GM12878 (cell line): ENCODE data around the gene OR13J1. TPM values are rescaled to one million over a fixed set of nuclear protein-coding genes. Genes with fewer than 3 reads are reported as not detected.

Source experiments
- ATAC-seq: fragments of 200-7000 bp; cut with Tn5 transposase; 3 replicates; pipeline ENCODE4 v1.9.1; 2020; ENCODE audit warnings: mild to moderate bottlenecking, moderate library complexity
- BruUV-seq: library from RNA; stranded (reverse); fragments of 400-500 nt; replicated peaks from 2 replicates; lab custom pipeline; 2021; lab: Mats Ljungman, UMichigan
- CTCF ChIA-PET: fragments of 300-600 bp; sonication (Branson Sonifier 250); formaldehyde crosslinking; extraction: SDS; loops from one replicate; lab custom pipeline; 2021; ENCODE audit warnings: inconsistent platforms; lab: Yijun Ruan, JAX
- POLR2A ChIA-PET: fragments of 350-600 bp; formaldehyde crosslinking; extraction: SDS; loops from one replicate; lab custom pipeline; 2021; ENCODE audit warnings: inconsistent platforms; lab: Charles Lee
- RAD21 ChIA-PET: fragments of 300-600 bp; sonication (Branson Sonifier 250); formaldehyde crosslinking; loops from one replicate; lab custom pipeline; 2023; ENCODE audit warnings: antibody characterized with exemption; ENCODE audit not compliant: unreplicated experiment; lab: Charles Lee
- SMC1A ChIA-PET: fragments of 300-600 bp; sonication (Branson Sonifier 250); formaldehyde crosslinking; loops from one replicate; lab custom pipeline; 2023; ENCODE audit not compliant: unreplicated experiment, uncharacterized antibody; lab: Charles Lee
- DNase-seq: peaks from one replicate; pipeline ENCODE4 v3.0.0-alpha.2; 2011; ENCODE audit warnings: low read depth, low spot score
- FAIRE-seq: peaks from 3 replicates; lab custom pipeline; 2011; peaks lifted over from hg19 to GRCh38; lab: Jason Lieb, UNC
- H2AFZ ChIP-seq: 2 replicates; pipeline ENCODE4 v1.6.0; 2011; ENCODE audit warnings: low read depth, low read length, control low read depth; ENCODE audit not compliant: control insufficient read depth
- H3K27ac ChIP-seq: 2 replicates; pipeline ENCODE4 v1.5.1; 2011; ENCODE audit warnings: control low read depth; ENCODE audit not compliant: control insufficient read depth, insufficient read depth
- H3K27me3 ChIP-seq, 2 experiments: replicated peaks in 1 of 2; 2 replicates each; pipeline versions ENCODE4 v1.6.0 to v1.6.1; 2011; ENCODE audit warnings: low read length in 1 of 2; ENCODE audit not compliant: control insufficient read depth in 2 of 2, insufficient read depth in 2 of 2
- H3K36me3 ChIP-seq, 2 experiments: 2 replicates each; pipeline ENCODE4 v1.5.1; 2011; ENCODE audit warnings: low read length in 1 of 2; ENCODE audit not compliant: control insufficient read depth in 2 of 2, insufficient read depth in 2 of 2
- H3K4me1 ChIP-seq: 2 replicates; pipeline ENCODE4 v1.6.1; 2011; ENCODE audit warnings: mild to moderate bottlenecking, low read length, moderate library complexity, mixed read lengths; ENCODE audit not compliant: control insufficient read depth, insufficient read depth
- H3K4me2 ChIP-seq: 2 replicates; pipeline ENCODE4 v1.6.0; 2011; ENCODE audit warnings: control low read depth; ENCODE audit not compliant: control insufficient read depth, insufficient read depth
- H3K4me3 ChIP-seq: fragments of 200-600 bp; sonication (generic); 2 replicates; pipeline ENCODE4 v1.5.1; 2016
- H3K79me2 ChIP-seq: 2 replicates; pipeline ENCODE4 v1.6.0; 2011; ENCODE audit warnings: low read length; ENCODE audit not compliant: control insufficient read depth, insufficient read depth
- H3K9ac ChIP-seq: 2 replicates; pipeline ENCODE4 v1.8.0; 2011; ENCODE audit warnings: low read length, control low read depth, mixed read lengths; ENCODE audit not compliant: control insufficient read depth, insufficient read depth
- H3K9me3 ChIP-seq: replicated peaks from 3 replicates; pipeline ENCODE4 v1.5.1; 2011; ENCODE audit warnings: mild to moderate bottlenecking, low read length; ENCODE audit not compliant: control insufficient read depth, insufficient read depth
- H4K20me1 ChIP-seq: 2 replicates; pipeline ENCODE4 v1.6.0; 2011; ENCODE audit not compliant: control insufficient read depth, insufficient read depth
- ASH2L ChIP-seq: fragments of 300-600, 200-600 bp; sonication (generic); IDR thresholded peaks from 2 replicates; pipeline ENCODE4 v1.6.1; 2017; ENCODE audit warnings: low read depth, mild to moderate bottlenecking, borderline replicate concordance
- BRCA1 ChIP-seq: IDR thresholded peaks from 2 replicates; pipeline ENCODE4 v1.6.1; 2011; ENCODE audit warnings: low read depth, low read length, improper control_type of control experiment
- E4F1 ChIP-seq: fragments of 450-650 bp; IDR thresholded peaks from 2 replicates; pipeline ENCODE4 v1.6.1; 2018; ENCODE audit warnings: borderline replicate concordance, mild to moderate bottlenecking; ENCODE audit not compliant: partially characterized antibody
- ETV6 ChIP-seq, 2 experiments: fragments of 450-650 bp in 1 of 2; IDR thresholded peaks in 1 of 2; conservative IDR thresholded peaks in 1 of 2; 2 replicates each; pipeline ENCODE4 v1.6.1; 2014; ENCODE audit warnings: antibody characterized with exemption in 1 of 2, borderline replicate concordance in 1 of 2, low read depth in 1 of 2, mild to moderate bottlenecking in 1 of 2, moderate library complexity in 1 of 2
- FOXM1 ChIP-seq: IDR thresholded peaks from 2 replicates; pipeline ENCODE4 v1.6.1; 2012; ENCODE audit warnings: low read depth, mild to moderate bottlenecking, inconsistent platforms, low read length, moderate library complexity
- IKZF2 ChIP-seq, 2 experiments: fragments of 450-650 bp; IDR thresholded peaks; 2 replicates each; pipeline ENCODE4 v1.6.1; 2017; ENCODE audit warnings: mild to moderate bottlenecking in 2 of 2, moderate library complexity in 2 of 2
- JUNB ChIP-seq: IDR thresholded peaks from 2 replicates; pipeline ENCODE4 v1.6.1; 2016; ENCODE audit warnings: antibody characterized with exemption, mild to moderate bottlenecking
- MEF2A ChIP-seq: IDR thresholded peaks from 2 replicates; pipeline ENCODE4 v1.6.1; 2011; ENCODE audit warnings: low read depth, mild to moderate bottlenecking, low read length, moderate library complexity; ENCODE audit not compliant: insufficient read depth
- NKRF ChIP-seq: fragments of 450-650 bp; conservative IDR thresholded peaks from 2 replicates; pipeline ENCODE4 v1.6.1; 2017; ENCODE audit warnings: mild to moderate bottlenecking, moderate library complexity
- RELB ChIP-seq: fragments of 450-650 bp; IDR thresholded peaks from 2 replicates; pipeline ENCODE4 v1.6.1; 2017; ENCODE audit warnings: low read depth, mild to moderate bottlenecking, moderate library complexity
- TCF3 ChIP-seq: IDR thresholded peaks from 2 replicates; pipeline ENCODE4 v1.6.1; 2012; ENCODE audit warnings: low read depth, mild to moderate bottlenecking, low read length, borderline replicate concordance; ENCODE audit not compliant: insufficient read depth
- YBX1 ChIP-seq: fragments of 450-650 bp; IDR thresholded peaks from 2 replicates; pipeline ENCODE4 v1.6.1; 2016; ENCODE audit warnings: antibody characterized with exemption
- WGBS: methylation state at CpG from one replicate; pipeline ENCODE4 v1.1.6; 2016; ENCODE audit warnings: low lambda C conversion rate; ENCODE audit not compliant: insufficient replicate concordance, insufficient coverage; ENCODE audit errors: missing lambda C conversion rate; 5-methylcytosine and 5-hydroxymethylcytosine counted together
- in situ Hi-C: fragments of 300-500 bp; cut with MboI; formaldehyde crosslinking; loops from 9 replicates; pipeline ENCODE4 v1.14.3; 2018; ENCODE audit warnings: mixed read lengths
- intact Hi-C: fragments of 100-400 bp; cut with micrococcal nuclease; formaldehyde crosslinking; loops from one replicate; pipeline ENCODE4 v1.14.2; 2022; ENCODE audit not compliant: unreplicated experiment
- polyA plus RNA-seq, 11 experiments: library from polyadenylated mRNA; depleted of rRNA in 4 of 11; unstranded in 6 of 11; stranded (reverse) in 5 of 11; fragments of >200 nt; fragmentation: Nextera tagmentation in 4 of 11; fragmentation: Illumina TruSeq in 1 of 11; extraction: Ambion mirVana in 4 of 11; extraction: Trizol in 1 of 11; gene quantifications; 1 replicate in 1 of 11; 2 replicates in 10 of 11; pipeline versions ENCODE4 v1.2.1 to v1.2.3, GENCODE V29; 2011 to 2016; ENCODE audit warnings: inconsistent platforms in 2 of 11, missing spikeins in 2 of 11, low read depth in 1 of 11
- total RNA-seq, 4 experiments: library from RNA; depleted of rRNA in 3 of 4; stranded (reverse); fragments of >200 nt in 3 of 4; fragmentation: Illumina TruSeq in 1 of 4; extraction: Trizol in 1 of 4; gene quantifications; 2 replicates each; pipeline versions ENCODE4 v1.2.1 to v1.2.3, GENCODE V29; 2013 to 2021
- TF ChIP-seq, protein P1 (sequence below): IDR thresholded peaks from 2 replicates; pipeline ENCODE4 v1.6.1; 2012; ENCODE audit warnings: low read depth, low read length, improper control_type of control experiment

OR13J1 gene
- total and polyA plus RNA-seq, 10 of the 15 experiments (the other 5 are each of a cell fraction or from before 2014, with no cell fraction given), result not detected

DNA sequence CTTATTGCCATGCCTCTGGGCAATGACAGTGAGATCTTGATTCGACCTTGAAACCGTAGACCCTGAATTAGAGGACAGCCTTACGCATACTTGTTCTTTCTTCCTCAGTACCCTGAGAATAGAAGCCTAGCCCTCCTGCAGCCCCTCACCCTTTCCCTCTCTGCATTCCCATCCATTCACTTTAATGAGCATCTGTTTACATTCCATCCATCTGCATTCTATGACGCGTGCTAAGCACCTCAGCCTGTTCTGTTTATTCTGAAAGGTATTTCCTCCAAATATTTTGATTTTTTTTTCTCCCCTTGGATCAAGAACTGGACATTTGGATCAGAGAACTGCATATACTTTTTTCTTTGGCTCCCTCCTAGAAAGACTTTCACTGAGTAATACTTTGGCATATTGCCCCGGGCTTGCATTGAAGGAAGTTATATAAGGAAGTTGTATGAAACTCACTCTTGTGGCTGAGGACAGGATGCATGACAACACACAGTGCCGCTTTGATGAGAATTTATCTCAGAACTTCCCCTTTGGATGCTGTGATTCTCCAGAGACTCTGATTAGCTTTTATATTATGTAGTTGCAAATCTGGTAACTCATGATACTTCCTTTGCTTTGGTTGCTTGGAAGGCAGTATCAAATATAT is 25.5 kb downstream of the OR13J1 start:
- Histone ChIP-seq H3K79me2 (no peaks in the 10 kb centered on the region), H3K9me3 (no peaks in the 10 kb centered on the region), H3K9ac (no peak overlapping the region), H2AFZ (no peak overlapping the region), H3K36me3 (no peaks in the 10 kb centered on the region), H3K4me3 (no peak overlapping the region), H3K4me2 (peak overlapping the region; percentile 57), H3K4me1 (peaks cover 81% of the 10 kb centered on the region), H4K20me1 (no peaks in the 10 kb centered on the region), H3K27me3 (no peaks in the 10 kb centered on the region), H3K27ac (peak overlapping the region; percentile 77)
- RAD21 ChIA-PET, result interaction anchor here (1.0 to 4.7 kb wide), 6 partner anchors 11 to 240 kb away, joined by 3 to 41 read pairs (median 5); partner anchors contain the start of genes HINT2, SPAG8 and TMEM8B
- BruUV-seq, result no TSS peak
- intact Hi-C loops, result no loop called here
- WGBS, result 64% methylated on average over 7 of the region's 7 CpGs
- SMC1A ChIA-PET, result interaction anchor here (1.2 to 7.9 kb wide), 5 partner anchors 11 to 37 kb away, joined by 3 to 118 read pairs (median 13); no protein-coding TSS in a partner anchor
- FAIRE-seq (no peak), ATAC-seq (peak; percentile 48), DNase-seq (peak; percentile 64)
- in situ Hi-C loops, result no loop called here
- POLR2A ChIA-PET, result interaction anchor here (0.6 to 8.0 kb wide), 2 partner anchors 11 to 186 kb away, joined by 3 to 80 read pairs; no protein-coding TSS in a partner anchor
- CTCF ChIA-PET, result interaction anchor here (0.8 to 5.4 kb wide), 11 partner anchors 8 to 346 kb away, joined by 3 to 49 read pairs (median 4); partner anchors contain the start of genes CLTA and HINT2
- TF ChIP-seq JUNB (peak; percentile 30; the same call in 1 of the 2 replicates), ASH2L (no peak), E4F1 (no peak), MEF2A (no peak), TCF3 (no peak), NKRF (no peak), FOXM1 (peak; percentile 47; the same call in 1 of the 2 replicates), RELB (peak; percentile 58), IKZF2 (IDR thresholded peaks at IDR 0.05) (peak; percentile 77 to 82; a peak in 2 of 4 replicates), YBX1 (no peak), BRCA1 (no peak), ETV6 (conservative IDR thresholded peaks at IDR 0.05 in 1 of 2, IDR thresholded peaks at IDR 0.05 in 1 of 2; ENCODE audit: borderline replicate concordance in 1 of 2, low read depth in 1 of 2) (peak in 1 of 2 experiments; percentile 85; a peak in 1 of 4 replicates)
- TF ChIP-seq, protein P1, sequence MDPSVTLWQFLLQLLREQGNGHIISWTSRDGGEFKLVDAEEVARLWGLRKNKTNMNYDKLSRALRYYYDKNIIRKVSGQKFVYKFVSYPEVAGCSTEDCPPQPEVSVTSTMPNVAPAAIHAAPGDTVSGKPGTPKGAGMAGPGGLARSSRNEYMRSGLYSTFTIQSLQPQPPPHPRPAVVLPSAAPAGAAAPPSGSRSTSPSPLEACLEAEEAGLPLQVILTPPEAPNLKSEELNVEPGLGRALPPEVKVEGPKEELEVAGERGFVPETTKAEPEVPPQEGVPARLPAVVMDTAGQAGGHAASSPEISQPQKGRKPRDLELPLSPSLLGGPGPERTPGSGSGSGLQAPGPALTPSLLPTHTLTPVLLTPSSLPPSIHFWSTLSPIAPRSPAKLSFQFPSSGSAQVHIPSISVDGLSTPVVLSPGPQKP, result no peak
